ENCODE measurements around the gene IDH2. TPM values are rescaled to one million over a fixed set of nuclear protein-coding genes. Genes with fewer than 3 reads are reported as not detected.

Gene IDH2
- total and polyA plus RNA-seq, 2 experiments from 2014 or later, result 67.7 to 104 TPM

DNA sequence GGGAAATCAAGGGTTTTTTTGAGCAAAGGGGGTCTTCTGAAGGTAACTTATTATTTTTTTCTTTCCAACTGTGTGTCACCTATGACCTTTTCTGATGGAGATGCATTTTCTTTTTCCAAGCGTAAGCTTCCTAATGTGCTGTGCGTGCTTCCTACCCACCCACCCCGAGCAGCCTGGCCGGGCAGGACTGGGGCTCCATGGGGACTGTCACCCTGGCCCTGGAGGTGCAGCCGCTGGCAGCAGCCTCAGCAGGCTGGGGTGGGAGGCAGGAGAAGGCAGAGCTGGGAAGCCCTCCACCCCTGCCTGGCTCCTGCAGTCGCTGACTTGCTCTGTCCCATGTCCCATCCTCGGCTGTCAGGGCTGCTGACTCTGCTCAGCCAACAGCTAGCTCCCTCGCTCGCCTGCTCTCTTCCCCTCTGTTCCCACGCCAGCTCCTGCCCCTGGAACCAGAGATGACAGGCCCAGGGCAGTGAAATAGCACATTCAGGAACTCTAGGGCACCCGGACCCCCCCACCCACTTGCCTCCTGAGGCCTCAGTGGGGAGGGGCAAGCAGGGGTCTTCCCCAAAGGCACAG lies 21.4 kb downstream of the IDH2 start:
- Histone ChIP-seq H3K9me3 (ENCODE audit: low read depth) (no peaks in the 10 kb centered on the region), H3K27me3 (replicated peaks; ENCODE audit: insufficient read depth) (no peaks in the 10 kb centered on the region), H3F3A (ENCODE audit: insufficient read depth) (no peaks in the 10 kb centered on the region), H3K4me3 (no peak overlapping the region), H3K9me2 (ENCODE audit: insufficient read depth) (no peaks in the 10 kb centered on the region), H3K4me1 (ENCODE audit: insufficient read depth) (no peaks in the 10 kb centered on the region), H3K9ac (no peak overlapping the region), H3K36me3 (ENCODE audit: low read depth) (peaks cover 5% of the 10 kb centered on the region; the same call in 1 of the 2 replicates), H2AFZ (no peak overlapping the region), H4K20me1 (ENCODE audit: insufficient read depth) (no peaks in the 10 kb centered on the region), H3K27ac (no peak overlapping the region), H3K4me2 (ENCODE audit: unreplicated experiment) (no peak overlapping the region), H3K79me2 (ENCODE audit: insufficient read depth) (no peaks in the 10 kb centered on the region)
- no peak for DNase-seq
- WGBS, 2 experiments (ENCODE audit: low coverage in 1 of 2, low lambda C conversion rate in 2 of 2, missing lambda C conversion rate in 2 of 2), result 89 to 90% methylated on average over 10 to 11 of the region's 11 CpGs
- in situ Hi-C loops (cut with MboI), result no loop called here
- no peak for TF ChIP-seq EZH2phosphoT487 (IDR thresholded peaks at IDR 0.05; ENCODE audit: insufficient read depth, low read depth)
- no peak for TF ChIP-seq EZH2 (IDR thresholded peaks at IDR 0.05; ENCODE audit: insufficient read depth, poor library complexity, severe bottlenecking)

DNA sequence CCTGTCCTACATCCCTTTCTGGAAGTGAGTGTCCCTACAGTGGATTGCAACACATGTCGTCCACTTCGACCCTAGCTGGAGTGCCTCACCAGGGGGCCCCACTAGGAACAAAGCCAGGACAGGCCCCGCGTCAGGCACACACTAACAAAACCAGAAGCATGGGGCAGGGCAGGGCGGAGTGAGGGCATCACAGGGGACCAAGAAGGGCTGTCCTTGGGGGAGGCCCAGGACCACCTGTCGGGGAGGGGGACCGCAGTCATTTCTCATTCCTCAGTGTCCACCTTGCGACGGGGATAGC lies 21.9 kb downstream of the IDH2 start:
- no peaks in the 10 kb centered on the region for H3K9me3 ChIP-seq (ENCODE audit: low read depth)
- no peaks in the 10 kb centered on the region for H3K9me2 ChIP-seq (ENCODE audit: insufficient read depth)
- H3F3A ChIP-seq (ENCODE audit: insufficient read depth), result no peaks in the 10 kb centered on the region
- TF ChIP-seq EZH2phosphoT487 (IDR thresholded peaks at IDR 0.05; ENCODE audit: insufficient read depth, low read depth) (no peak), EZH2 (IDR thresholded peaks at IDR 0.05; ENCODE audit: insufficient read depth, poor library complexity, severe bottlenecking) (no peak)
- H3K9ac ChIP-seq, result no peak overlapping the region
- no peak overlapping the region for H2AFZ ChIP-seq
- H3K4me3 ChIP-seq, result no peak overlapping the region
- no peak for DNase-seq
- H3K79me2 ChIP-seq (ENCODE audit: insufficient read depth), result no peaks in the 10 kb centered on the region
- 88 to 89% methylated on average over 9 of the region's 9 CpGs for WGBS, 2 experiments (ENCODE audit: low coverage in 1 of 2, low lambda C conversion rate in 2 of 2, missing lambda C conversion rate in 2 of 2)
- H3K27me3 ChIP-seq (replicated peaks; ENCODE audit: insufficient read depth), result no peaks in the 10 kb centered on the region
- no peaks in the 10 kb centered on the region for H3K4me1 ChIP-seq (ENCODE audit: insufficient read depth)
- no peak overlapping the region for H3K27ac ChIP-seq
- no peaks in the 10 kb centered on the region for H4K20me1 ChIP-seq (ENCODE audit: insufficient read depth)
- in situ Hi-C loops (cut with MboI), result no loop called here
- peaks cover 5% of the 10 kb centered on the region; the same call in 1 of the 2 replicates for H3K36me3 ChIP-seq (ENCODE audit: low read depth)
- no peak overlapping the region for H3K4me2 ChIP-seq (ENCODE audit: unreplicated experiment)

DNA sequence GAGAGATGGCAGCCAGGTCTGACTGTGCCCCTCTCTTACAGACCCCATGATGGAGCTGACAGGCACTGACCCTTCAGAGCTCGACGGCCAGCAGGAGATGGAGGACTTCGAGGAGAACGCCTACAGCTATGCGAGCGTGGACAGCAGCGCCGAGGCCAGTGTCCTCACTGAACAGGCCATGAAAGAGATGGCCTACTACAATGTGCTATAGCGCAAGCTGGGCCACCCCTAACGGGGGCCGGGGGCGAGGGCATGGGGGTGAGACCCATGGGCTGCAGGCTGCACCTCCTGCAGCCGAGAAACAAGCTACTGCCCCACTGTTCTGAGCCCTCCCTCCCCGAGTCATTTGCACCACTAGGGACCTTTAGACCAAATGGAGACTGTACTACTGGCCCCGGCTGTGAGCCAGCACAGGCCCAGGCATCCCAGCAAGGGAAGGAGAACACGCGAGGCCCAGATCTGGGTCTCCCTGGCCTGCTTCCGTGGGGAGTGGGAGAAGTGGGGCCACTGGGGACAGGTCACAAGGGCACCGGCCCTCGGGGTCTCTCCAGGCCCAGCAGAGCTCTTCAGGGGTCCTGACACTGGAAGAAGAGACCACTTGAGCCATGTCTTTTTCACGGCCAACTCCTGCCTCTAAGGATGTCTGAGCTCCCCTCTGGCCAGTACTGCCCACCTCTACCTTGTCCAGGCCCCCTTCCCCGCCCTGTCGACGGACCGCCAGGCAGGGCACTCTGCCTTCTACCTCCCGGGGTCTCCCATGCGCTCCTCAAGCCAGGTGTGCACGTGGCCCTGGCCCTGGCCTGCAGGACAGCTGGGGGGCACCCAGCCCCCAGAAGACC lies 22.4 kb downstream of the IDH2 start:
- Histone ChIP-seq H3K27me3 (replicated peaks; ENCODE audit: insufficient read depth) (no peaks in the 10 kb centered on the region), H3F3A (ENCODE audit: insufficient read depth) (no peaks in the 10 kb centered on the region), H4K20me1 (ENCODE audit: insufficient read depth) (no peaks in the 10 kb centered on the region), H3K4me2 (ENCODE audit: unreplicated experiment) (no peak overlapping the region), H3K4me1 (ENCODE audit: insufficient read depth) (no peaks in the 10 kb centered on the region), H3K4me3 (no peak overlapping the region), H3K9me3 (ENCODE audit: low read depth) (no peaks in the 10 kb centered on the region), H2AFZ (no peak overlapping the region), H3K9ac (no peak overlapping the region), H3K79me2 (ENCODE audit: insufficient read depth) (no peaks in the 10 kb centered on the region), H3K9me2 (ENCODE audit: insufficient read depth) (no peaks in the 10 kb centered on the region), H3K27ac (no peak overlapping the region), H3K36me3 (ENCODE audit: low read depth) (peaks cover 5% of the 10 kb centered on the region; the same call in 1 of the 2 replicates)
- DNase-seq, result no peak
- WGBS, 2 experiments (ENCODE audit: low coverage in 1 of 2, low lambda C conversion rate in 2 of 2, missing lambda C conversion rate in 2 of 2), result 82 to 84% methylated on average over 22 to 27 of the region's 28 CpGs
- TF ChIP-seq EZH2phosphoT487 (IDR thresholded peaks at IDR 0.05; ENCODE audit: insufficient read depth, low read depth) (no peak), EZH2 (IDR thresholded peaks at IDR 0.05; ENCODE audit: insufficient read depth, poor library complexity, severe bottlenecking) (no peak)
- in situ Hi-C loops (cut with MboI), result loop anchor here (10.0 kb wide), 1 partner anchor 185 kb away; the partner anchor contains the start of gene AP3S2

DNA sequence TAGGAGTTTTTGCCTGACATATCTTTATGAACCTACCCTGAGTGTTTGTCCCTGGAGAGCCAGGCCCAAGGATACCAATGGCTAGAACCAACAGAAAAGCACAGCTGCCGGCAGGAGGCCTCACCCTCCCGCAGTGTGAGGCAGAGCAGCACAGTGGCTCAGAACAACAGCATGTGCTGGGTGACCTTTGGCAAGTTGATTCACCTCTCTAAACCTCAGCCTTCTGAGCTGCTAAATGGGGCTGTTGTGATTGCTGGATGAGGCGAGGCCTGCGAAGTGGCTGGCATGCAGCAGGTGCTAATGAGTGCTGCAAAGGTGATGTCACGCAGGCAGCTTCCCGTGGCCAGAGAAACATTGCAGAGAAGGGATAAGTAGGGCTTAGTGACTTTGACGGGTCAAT lies 23.3 kb downstream of the IDH2 start:
- no peaks in the 10 kb centered on the region for H3K9me2 ChIP-seq (ENCODE audit: insufficient read depth)
- no peaks in the 10 kb centered on the region for H4K20me1 ChIP-seq (ENCODE audit: insufficient read depth)
- no peaks in the 10 kb centered on the region for H3K4me1 ChIP-seq (ENCODE audit: insufficient read depth)
- no peak overlapping the region for H3K4me3 ChIP-seq
- TF ChIP-seq EZH2 (IDR thresholded peaks at IDR 0.05; ENCODE audit: insufficient read depth, poor library complexity, severe bottlenecking) (no peak), EZH2phosphoT487 (IDR thresholded peaks at IDR 0.05; ENCODE audit: insufficient read depth, low read depth) (no peak)
- H2AFZ ChIP-seq, result no peak overlapping the region
- 89 to 93% methylated on average over 7 of the region's 7 CpGs for WGBS, 2 experiments (ENCODE audit: low coverage in 1 of 2, low lambda C conversion rate in 2 of 2, missing lambda C conversion rate in 2 of 2)
- no peaks in the 10 kb centered on the region for H3K9me3 ChIP-seq (ENCODE audit: low read depth)
- H3K9ac ChIP-seq, result no peak overlapping the region
- no peaks in the 10 kb centered on the region for H3K27me3 ChIP-seq (replicated peaks; ENCODE audit: insufficient read depth)
- no peak overlapping the region for H3K27ac ChIP-seq
- DNase-seq, result no peak
- H3K4me2 ChIP-seq (ENCODE audit: unreplicated experiment), result no peak overlapping the region
- peaks cover 5% of the 10 kb centered on the region; the same call in 1 of the 2 replicates for H3K36me3 ChIP-seq (ENCODE audit: low read depth)
- H3F3A ChIP-seq (ENCODE audit: insufficient read depth), result no peaks in the 10 kb centered on the region
- in situ Hi-C loops (cut with MboI), result loop anchor here (10.0 kb wide), 1 partner anchor 184 kb away; the partner anchor contains the start of gene AP3S2
- H3K79me2 ChIP-seq (ENCODE audit: insufficient read depth), result no peaks in the 10 kb centered on the region
